Endothelial cell of umbilical vein (primary cell): Measurements from ENCODE around the gene VPS51. TPM values are rescaled to one million over a fixed set of nuclear protein-coding genes. Genes with fewer than 3 reads are reported as not detected.
A peak's percentile ranks its signal among the peaks of the same experiment; 100 is the strongest.

Experiments used
- BruUV-seq: library from RNA; stranded (reverse); fragments of 400-500 nt; replicated peaks from 2 replicates; lab custom pipeline; 2021; lab: Mats Ljungman, UMichigan
- CTCF ChIA-PET: fragments of 300-600, 350-600 bp; sonication (Branson Sonifier 250); formaldehyde crosslinking; loops from one replicate; lab custom pipeline; 2021; ENCODE audit warnings: antibody characterized with exemption, inconsistent platforms; lab: Charles Lee
- POLR2A ChIA-PET: fragments of 300-600, 350-600 bp; sonication (Branson Sonifier 250); formaldehyde crosslinking; loops from one replicate; lab custom pipeline; 2021; ENCODE audit warnings: antibody characterized with exemption, inconsistent platforms; lab: Charles Lee
- DNase-seq: peaks from one replicate; pipeline ENCODE4 v3.0.0-alpha.2; 2011; ENCODE audit warnings: low read depth, low spot score
- FAIRE-seq: peaks from 2 replicates; lab custom pipeline; 2011; peaks lifted over from hg19 to GRCh38; lab: Jason Lieb, UNC
- H2AFZ ChIP-seq: 2 replicates; pipeline ENCODE4 v1.6.0; 2012; ENCODE audit warnings: low read depth, low read length, control low read depth, inconsistent platforms
- H3K27ac ChIP-seq: 2 replicates; pipeline ENCODE4 v1.5.1; 2011; ENCODE audit warnings: low read depth, mild to moderate bottlenecking, control low read depth, low read length, moderate library complexity; ENCODE audit not compliant: insufficient read depth
- H3K27me3 ChIP-seq, 2 experiments: 2 replicates each; pipeline versions ENCODE4 v1.6.0 to v1.6.1; 2011; ENCODE audit warnings: low read length in 2 of 2, mixed read lengths in 1 of 2; ENCODE audit not compliant: control insufficient read depth in 2 of 2, insufficient read depth in 2 of 2
- H3K36me3 ChIP-seq, 2 experiments: 2 replicates in 1 of 2; 3 replicates in 1 of 2; pipeline ENCODE4 v1.5.1; 2011; ENCODE audit warnings: low read length in 2 of 2, mild to moderate bottlenecking in 1 of 2, moderate library complexity in 1 of 2; ENCODE audit not compliant: control insufficient read depth in 2 of 2, insufficient read depth in 2 of 2; ENCODE audit errors: extremely low read depth in 1 of 2
- H3K4me1 ChIP-seq: 3 replicates; pipeline ENCODE4 v1.5.1; 2011; ENCODE audit warnings: mild to moderate bottlenecking, low read length; ENCODE audit not compliant: control insufficient read depth, insufficient read depth; ENCODE audit errors: extremely low read depth
- H3K4me2 ChIP-seq: 2 replicates; pipeline ENCODE4 v1.6.1; 2011; ENCODE audit warnings: low read length, control low read depth, mixed read lengths; ENCODE audit not compliant: insufficient read depth
- H3K4me3 ChIP-seq, 3 experiments: fragments of 200-600 bp in 1 of 3; sonication (generic), shearing (Covaris generic) in 1 of 3; replicated peaks in 1 of 3; 2 replicates each; pipeline ENCODE4 v1.5.1; 2011 to 2016; ENCODE audit warnings: control low read depth in 3 of 3, low read length in 3 of 3, mild to moderate bottlenecking in 2 of 3, inconsistent platforms in 1 of 3, low read depth in 1 of 3, moderate library complexity in 1 of 3; ENCODE audit not compliant: insufficient read depth in 1 of 3
- H3K79me2 ChIP-seq: 2 replicates; pipeline ENCODE4 v1.6.0; 2012; ENCODE audit warnings: low read length, inconsistent platforms; ENCODE audit not compliant: control insufficient read depth, insufficient read depth
- H3K9ac ChIP-seq: replicated peaks from 2 replicates; pipeline ENCODE3; 2011; ENCODE audit warnings: low read length, control low read depth; ENCODE audit not compliant: insufficient read depth; ENCODE audit errors: extremely low read depth
- H3K9me1 ChIP-seq: replicated peaks from 3 replicates; pipeline ENCODE4 v1.6.0; 2011; ENCODE audit warnings: mild to moderate bottlenecking, low read length; ENCODE audit not compliant: control insufficient read depth, insufficient read depth; ENCODE audit errors: extremely low read depth
- H3K9me3 ChIP-seq: replicated peaks from 2 replicates; pipeline ENCODE4 v1.5.1; 2012; ENCODE audit warnings: low read length, inconsistent platforms; ENCODE audit not compliant: control insufficient read depth, insufficient read depth
- H4K20me1 ChIP-seq: replicated peaks from 2 replicates; pipeline ENCODE3; 2011; ENCODE audit warnings: mild to moderate bottlenecking, low read length; ENCODE audit not compliant: control insufficient read depth, insufficient read depth; ENCODE audit errors: extremely low read depth
- JUN ChIP-seq: IDR thresholded peaks from 2 replicates; pipeline ENCODE4 v1.6.1; 2011; ENCODE audit warnings: borderline replicate concordance, low read depth; ENCODE audit not compliant: insufficient read length, insufficient read depth
- POLR2A ChIP-seq: IDR thresholded peaks from 2 replicates; pipeline ENCODE4 v1.6.1; 2012; ENCODE audit warnings: low read depth, mild to moderate bottlenecking, control low read depth, low read length
- POLR2AphosphoS5 ChIP-seq: IDR thresholded peaks from 2 replicates; pipeline ENCODE4 v1.6.1; 2012; ENCODE audit warnings: low read depth, mild to moderate bottlenecking, control low read depth, low read length, moderate library complexity; ENCODE audit not compliant: insufficient read depth
- dilution Hi-C: fragments of 300-500 bp; cut with MboI; formaldehyde crosslinking; loops from one replicate; pipeline ENCODE4 v1.15.0; 2019; ENCODE audit warnings: low sequenced_read_pairs; ENCODE audit not compliant: extremely low pct_ligation_motif_present
- intact Hi-C: fragments of 100-400 bp; cut with micrococcal nuclease; formaldehyde crosslinking; loops from one replicate; pipeline ENCODE4 v1.10.0; 2022
- polyA plus RNA-seq, 4 experiments: library from polyadenylated mRNA; depleted of rRNA in 3 of 4; stranded (reverse) in 3 of 4; unstranded in 1 of 4; fragments of >200 nt; gene quantifications; 2 replicates each; pipeline versions ENCODE4 v1.2.1 to v1.2.3, GENCODE V29; 2011 to 2012; ENCODE audit warnings: missing spikeins in 1 of 4
- total RNA-seq: library from RNA; stranded (reverse); gene quantifications from 2 replicates; pipeline ENCODE4 v1.2.3, GENCODE V29; 2021
- TF ChIP-seq, protein P1 (sequence below), 2 donors: IDR thresholded peaks; 1 replicate in 1 of 2; 2 replicates in 1 of 2; pipeline ENCODE4 v1.5.1; 2011; ENCODE audit warnings: low read length in 2 of 2, mild to moderate bottlenecking in 2 of 2, moderate library complexity in 2 of 2, control low read depth in 1 of 2, inconsistent platforms in 1 of 2, low read depth in 1 of 2; ENCODE audit not compliant: insufficient read depth in 1 of 2; ENCODE audit errors: extremely low read depth in 1 of 2

The VPS51 gene
- total and polyA plus RNA-seq, 2 donors (not counting 3 experiments of a cell fraction or from before 2014, with no cell fraction given): 108 to 146 TPM

- H3K27ac ChIP-seq: no peak overlapping the region
- H2AFZ ChIP-seq: peak overlapping the region; percentile 30
- peaks cover 17% of the 10 kb centered on the region for H3K4me1 ChIP-seq
- H3K4me2 ChIP-seq: peak overlapping the region; percentile 43
- ChIA-PET POLR2A (no interaction called here), CTCF (interaction anchor here (0.7 to 3.7 kb wide), 11 partner anchors 9 to 325 kb away, joined by 3 to 56 read pairs (median 4); partner anchors contain the start of genes CAPN1, FAU, MRPL49 and SYVN1)
- H3K4me3 ChIP-seq: peak overlapping the region; percentile 33 to 51 (median 47)
- dilution Hi-C loops (no loop called here), intact Hi-C loops (loop anchor here (5.0 kb wide), 1 partner anchor 195 kb away; the partner anchor contains the start of gene ATG2A)
- H3K9me3 ChIP-seq: no peaks in the 10 kb centered on the region
- H4K20me1 ChIP-seq: no peaks in the 10 kb centered on the region
- peak; percentile 62 for FAIRE-seq
- TF ChIP-seq JUN: no peak
- peak; percentile 67 for TF ChIP-seq POLR2A
- TF ChIP-seq, protein P1, sequence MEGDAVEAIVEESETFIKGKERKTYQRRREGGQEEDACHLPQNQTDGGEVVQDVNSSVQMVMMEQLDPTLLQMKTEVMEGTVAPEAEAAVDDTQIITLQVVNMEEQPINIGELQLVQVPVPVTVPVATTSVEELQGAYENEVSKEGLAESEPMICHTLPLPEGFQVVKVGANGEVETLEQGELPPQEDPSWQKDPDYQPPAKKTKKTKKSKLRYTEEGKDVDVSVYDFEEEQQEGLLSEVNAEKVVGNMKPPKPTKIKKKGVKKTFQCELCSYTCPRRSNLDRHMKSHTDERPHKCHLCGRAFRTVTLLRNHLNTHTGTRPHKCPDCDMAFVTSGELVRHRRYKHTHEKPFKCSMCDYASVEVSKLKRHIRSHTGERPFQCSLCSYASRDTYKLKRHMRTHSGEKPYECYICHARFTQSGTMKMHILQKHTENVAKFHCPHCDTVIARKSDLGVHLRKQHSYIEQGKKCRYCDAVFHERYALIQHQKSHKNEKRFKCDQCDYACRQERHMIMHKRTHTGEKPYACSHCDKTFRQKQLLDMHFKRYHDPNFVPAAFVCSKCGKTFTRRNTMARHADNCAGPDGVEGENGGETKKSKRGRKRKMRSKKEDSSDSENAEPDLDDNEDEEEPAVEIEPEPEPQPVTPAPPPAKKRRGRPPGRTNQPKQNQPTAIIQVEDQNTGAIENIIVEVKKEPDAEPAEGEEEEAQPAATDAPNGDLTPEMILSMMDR (IDR thresholded peaks at IDR 0.05; ENCODE audit: extremely low read depth in 1 of 2, insufficient read depth in 1 of 2, low read depth in 1 of 2, low read length in 2 of 2): peak; percentile 91
- TF ChIP-seq POLR2AphosphoS5: peak; percentile 66
- no peaks in the 10 kb centered on the region for H3K27me3 ChIP-seq
- peak; percentile 60 for DNase-seq
- peaks cover 0 to 13% of the 10 kb centered on the region in 2 experiments for H3K36me3 ChIP-seq
- no TSS peak for BruUV-seq
- no peaks in the 10 kb centered on the region for H3K9me1 ChIP-seq
- peaks cover 6% of the 10 kb centered on the region for H3K79me2 ChIP-seq
- H3K9ac ChIP-seq: peak overlapping the region; percentile 38
These were observed 16.7 kb downstream of the VPS51 start for GRCh38 chr11:65112546-65113360.
